ENCODE measurements around the gene PRKCH.
A peak's percentile ranks its signal among the peaks of the same experiment; 100 is the strongest.

Gene PRKCH

DNA sequence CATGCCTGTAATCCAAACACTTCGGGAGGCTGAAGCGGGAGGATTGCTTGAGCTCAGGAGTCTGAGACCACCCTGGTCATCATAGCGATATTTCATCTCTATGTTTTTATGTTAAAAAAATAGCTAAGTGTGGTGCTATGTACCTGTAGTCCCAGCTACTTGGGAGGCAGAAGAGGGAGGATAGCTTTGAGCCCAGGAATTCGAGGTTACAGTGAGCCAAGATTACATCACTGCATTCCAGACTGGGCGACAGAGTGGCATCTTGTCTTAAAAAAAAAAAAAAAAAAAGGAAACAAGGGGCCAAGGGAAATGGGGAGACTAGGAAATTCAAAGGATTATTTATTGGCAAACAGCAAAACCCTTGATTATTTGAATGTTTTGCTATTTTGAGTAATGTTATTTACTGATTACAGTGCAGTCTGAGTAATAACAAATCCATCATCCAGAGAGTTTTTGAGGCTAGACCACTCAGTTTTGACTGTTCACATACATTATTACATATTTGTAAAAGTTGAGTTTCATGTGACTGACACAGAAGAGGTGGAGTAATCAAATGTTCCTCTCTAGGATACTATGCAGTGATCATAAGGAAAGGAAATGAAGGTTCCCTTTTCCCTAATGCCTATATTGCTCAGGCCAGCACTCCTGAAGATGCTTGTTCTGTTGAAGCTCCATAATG lies 40.8 kb downstream of the PRKCH start:
- no peak for DNase-seq (ENCODE audit: low read depth)

DNA sequence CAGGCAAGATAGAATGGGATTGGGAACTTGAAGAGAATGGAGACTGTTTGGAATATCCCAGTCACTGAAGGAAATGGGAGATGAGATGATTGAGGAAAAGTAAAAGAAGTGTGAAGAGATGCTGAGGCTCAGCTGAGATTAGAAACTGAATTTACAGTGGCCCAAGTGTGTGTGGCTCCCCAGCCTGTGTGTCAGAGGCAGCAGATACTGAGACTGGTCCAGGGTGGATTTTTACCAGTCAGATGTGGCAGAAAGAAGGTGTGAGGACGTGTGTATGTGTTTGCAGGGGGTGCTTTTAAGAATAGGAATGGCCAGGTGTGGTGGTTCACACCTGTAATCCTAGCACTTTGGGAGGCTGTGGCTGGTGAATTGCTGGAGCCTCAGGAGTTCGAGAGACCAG lies 42.9 kb downstream of the PRKCH start:
- DNase-seq (ENCODE audit: low read depth), result no peak

DNA sequence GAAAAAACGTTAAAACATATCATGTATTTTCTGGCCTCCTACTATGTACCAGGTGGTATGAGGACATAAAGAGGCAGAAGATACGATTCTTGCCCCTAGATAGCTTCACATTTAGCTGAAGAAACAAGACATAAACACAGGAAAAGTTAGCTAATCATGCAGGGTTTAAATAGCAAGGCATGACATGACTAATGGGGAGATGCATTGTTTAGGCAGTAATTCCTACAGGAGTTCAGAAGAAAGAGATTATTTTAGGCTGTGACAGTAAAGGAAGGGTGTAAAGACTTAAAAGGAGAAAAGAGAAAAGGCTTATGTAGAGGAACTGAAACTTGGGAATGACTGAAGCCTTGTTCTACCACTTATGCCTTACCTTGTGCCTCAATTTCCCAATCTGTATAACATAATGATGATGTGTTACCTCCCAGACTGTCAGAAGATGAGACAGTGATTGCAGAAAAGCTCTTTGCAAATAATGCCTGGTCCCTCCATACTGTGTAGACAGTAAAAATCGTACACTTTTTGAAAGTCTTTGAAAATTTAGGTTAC lies 44.4 kb downstream of the PRKCH start:
- no peak for DNase-seq (ENCODE audit: low read depth)

DNA sequence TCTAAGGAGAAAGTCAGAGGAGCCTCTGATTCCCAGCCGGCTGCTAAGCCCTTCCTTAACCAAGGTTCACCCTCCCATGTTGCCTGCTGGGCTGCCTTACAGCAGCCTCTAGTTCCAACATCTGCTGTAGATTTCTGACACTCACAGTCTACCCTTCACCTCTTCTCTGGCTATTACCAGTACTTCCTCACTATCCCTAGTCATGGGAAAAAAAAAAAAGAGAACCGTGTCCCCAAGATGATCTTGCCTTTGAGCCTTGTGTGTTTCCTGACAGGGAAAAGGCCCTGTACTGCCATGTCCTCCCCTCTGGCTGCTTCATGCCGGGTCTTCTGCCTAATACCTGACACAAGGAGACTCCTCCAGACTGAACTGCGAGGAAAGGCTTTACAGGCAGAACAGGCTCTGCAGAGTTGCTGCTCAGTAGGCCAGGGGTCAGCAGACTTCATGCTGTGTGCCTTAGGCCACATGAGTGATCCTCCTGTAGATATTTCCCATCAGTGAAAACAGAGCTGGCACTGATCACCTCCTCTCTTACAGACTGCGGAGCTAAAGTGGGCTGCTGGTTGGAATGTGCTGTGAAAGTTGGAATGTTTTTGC lies 46.8 kb downstream of the PRKCH start:
- no peak for DNase-seq (ENCODE audit: low read depth)

DNA sequence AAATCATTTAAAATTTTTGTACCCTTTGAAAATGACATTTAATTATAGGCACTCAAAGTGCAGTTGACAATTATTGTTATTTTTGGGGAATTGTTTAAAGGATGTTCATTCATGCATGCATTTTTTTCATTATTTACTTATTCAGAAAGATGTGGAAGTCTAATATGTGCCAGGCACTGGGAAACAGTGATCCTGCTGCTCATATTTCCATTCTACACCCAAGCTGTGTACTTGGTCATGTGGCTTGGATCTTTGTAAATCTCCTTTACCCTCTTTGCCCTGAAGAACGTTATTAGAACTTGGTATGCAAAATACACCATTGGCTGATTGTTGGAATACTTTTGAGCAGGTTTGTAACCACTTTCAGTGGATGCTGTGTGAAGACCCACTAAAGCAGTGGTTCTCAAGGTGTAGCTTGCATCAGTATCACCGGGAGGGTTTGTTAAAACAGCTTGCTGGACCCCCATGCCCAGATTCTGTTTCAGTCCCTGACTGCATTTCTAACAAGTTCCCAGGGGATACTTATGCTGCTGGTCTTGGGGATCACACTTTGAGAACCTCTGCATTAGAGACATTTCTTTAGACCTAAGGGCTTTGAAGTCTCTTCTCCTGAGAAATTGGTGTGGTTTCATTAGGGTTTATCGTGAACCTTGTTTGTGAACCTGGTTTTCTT lies 47.5 kb downstream of the PRKCH start:
- DNase-seq (ENCODE audit: low read depth), result no peak

DNA sequence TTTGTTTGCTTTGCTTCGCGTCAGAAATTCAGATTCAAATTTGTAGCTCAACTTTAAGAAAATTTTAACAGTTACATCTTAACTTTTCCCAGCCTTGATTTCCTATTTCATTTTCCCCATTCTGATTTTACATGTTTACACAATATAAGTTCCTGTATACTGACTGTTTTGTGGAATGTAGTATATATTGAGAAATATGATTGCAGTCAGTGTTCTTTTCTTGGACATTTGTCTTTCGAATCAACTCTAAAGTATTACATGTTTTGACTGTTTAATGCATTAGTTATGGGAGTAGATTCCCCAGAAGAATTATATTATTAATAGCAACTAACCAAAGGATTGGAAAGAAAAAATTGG lies 48.1 kb downstream of the PRKCH start:
- no peak for DNase-seq (ENCODE audit: low read depth)

DNA sequence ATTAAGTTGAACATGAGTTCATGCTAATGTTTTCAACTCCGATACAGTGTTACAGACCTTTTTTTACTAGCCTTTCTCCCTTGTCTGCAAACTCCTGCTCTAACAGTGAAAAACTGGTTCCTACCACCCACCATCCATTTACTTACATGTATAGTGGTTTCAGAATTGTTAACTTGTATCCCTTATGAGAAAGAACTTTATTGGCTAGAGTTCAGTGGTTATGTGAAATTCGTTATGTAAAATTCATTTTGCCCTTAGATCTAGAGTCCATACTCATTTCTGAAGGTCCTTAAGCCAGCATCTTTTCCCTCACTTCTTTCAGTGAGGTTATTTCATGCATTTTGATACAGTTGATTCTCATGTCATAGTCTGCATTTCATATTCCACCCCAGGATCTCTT lies 51.0 kb downstream of the PRKCH start:
- DNase-seq (ENCODE audit: low read depth), result no peak

DNA sequence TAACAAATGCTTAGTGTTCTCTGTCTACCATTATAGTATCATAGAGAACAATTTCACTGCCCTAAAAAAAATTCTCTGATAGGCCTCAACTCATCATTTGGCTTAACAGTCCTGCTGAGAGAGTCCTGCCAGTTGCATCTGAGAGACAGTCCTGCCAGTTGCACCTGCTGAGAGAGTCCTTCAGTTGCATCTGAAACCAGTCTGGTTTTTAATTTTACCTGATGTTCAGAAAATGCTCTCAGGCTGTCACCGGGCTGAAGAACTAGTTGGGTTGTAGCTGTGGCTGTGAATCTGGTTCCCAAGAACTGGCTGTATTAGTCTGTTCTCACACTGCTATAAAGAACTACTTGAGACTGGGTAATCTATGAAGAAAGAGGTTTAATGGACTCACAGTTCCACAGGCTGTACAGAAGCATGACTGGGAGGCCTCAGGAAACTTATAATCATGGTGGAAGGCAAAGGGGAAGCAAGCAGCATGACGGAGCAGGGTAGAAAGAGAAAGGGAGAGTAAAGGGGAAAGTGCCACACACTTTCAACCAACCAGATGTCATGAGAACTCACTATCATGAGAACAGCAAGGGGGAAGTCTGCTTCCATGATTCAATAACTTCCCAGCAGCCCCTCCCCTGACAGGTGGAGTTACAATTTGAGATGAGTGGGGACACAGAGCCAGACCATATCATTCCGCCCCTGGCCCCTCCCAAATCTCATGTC lies 51.6 kb downstream of the PRKCH start:
- no peak for DNase-seq (ENCODE audit: low read depth)

DNA sequence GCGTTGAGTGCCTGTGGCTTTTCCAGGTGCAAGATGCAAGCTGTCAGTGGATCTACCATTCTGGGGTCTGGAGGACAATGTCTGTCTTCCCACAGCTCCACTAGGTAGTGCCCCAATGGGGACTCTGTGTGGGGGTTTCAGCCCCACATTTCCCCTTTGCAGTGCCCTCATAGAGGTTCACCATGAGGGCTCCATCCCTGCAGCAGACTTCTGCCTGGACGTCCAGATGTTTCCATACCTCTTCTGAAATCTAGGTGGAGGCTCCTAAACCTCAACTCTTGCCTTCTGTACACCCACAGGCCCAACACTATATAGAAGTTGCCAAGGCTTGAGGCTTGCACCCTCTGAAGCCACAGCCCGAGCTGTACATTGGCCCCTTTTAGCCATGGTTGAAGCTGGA lies 52.9 kb downstream of the PRKCH start:
- no peak for DNase-seq (ENCODE audit: low read depth)

DNA sequence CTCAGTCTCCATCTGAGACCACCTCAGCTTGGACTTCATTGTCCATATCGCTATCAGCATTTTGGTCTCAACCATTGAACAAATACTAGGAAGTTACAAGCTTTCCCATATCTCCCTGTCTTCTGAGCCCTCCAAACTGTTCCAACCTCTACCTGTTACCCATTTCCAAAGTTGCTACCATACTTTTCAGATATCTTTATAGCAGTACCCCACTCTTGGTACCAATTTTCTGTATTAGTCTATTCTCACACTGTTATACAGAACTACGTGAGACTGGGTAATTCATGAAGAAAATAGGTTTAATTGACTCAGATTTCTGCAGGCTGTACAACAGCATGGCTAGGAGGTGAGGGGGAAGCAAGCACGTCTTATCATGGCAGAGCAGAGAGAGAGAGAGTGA lies 53.8 kb downstream of the PRKCH start:
- no peak for DNase-seq (ENCODE audit: low read depth)

DNA sequence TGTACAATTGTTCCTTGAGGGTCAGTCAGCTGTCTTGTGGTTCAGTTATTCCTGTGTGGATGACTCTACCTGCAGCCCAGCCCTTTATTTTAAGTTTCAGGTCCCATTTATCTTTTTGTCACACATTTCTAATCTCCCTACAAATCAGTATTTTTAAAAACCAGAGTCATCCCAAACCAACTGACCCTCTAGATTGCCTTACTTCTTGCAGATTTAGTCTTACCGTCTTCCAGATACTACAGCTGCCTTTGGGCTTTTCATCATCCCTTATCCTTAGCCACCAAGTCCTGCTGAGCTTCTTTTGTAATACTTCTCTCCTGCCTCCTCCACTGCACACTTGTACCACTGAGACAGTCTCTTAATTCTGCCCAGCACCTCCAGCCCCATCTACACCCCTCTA lies 54.9 kb downstream of the PRKCH start:
- no peak for DNase-seq (ENCODE audit: low read depth)

DNA sequence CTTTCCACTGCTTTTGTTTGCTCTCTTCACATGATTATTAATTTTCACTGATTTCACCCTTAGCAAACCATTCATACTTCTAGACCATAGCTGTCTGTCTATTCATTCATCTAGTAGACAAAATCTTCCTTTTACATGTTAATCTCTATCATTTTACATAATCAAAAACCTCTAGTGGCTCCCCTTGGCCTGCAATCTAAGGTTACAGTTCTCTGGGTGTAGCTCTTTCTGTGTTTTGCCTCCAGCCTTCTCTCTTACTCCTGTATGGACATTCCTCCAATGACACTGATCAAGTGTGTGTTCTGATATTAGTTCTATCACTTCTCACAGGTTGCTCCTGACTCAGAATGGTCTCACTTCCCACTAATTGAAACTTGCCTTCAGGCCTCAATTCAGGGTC lies 56.4 kb downstream of the PRKCH start:
- DNase-seq (ENCODE audit: low read depth), result no peak

DNA sequence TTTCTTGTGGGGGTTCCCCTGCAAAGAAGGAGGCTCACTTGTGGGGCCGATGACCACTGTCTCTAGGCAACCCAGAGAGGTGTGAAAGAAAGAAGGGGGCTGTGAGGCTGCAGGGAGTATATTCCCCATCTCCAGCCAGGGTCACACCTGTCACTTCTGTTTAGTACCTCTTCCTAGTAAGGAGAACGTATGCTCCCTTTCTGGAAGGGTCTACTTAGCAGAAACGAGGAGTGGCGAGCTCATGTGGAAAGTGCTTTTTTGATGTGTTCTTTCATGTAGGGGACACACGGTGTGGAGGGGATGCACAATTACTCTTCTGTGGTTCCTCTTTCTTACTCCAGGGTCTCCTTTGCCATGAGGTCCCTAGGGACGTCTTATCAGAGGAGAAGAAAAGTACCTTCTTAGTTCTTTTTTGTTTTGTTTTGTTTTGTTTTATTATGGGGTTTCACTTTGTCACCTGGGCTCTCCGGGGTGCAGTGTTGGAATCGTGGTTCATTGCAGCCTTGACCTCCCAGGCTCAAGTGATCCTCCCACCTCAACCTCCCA lies 58.3 kb downstream of the PRKCH start:
- DNase-seq (ENCODE audit: low read depth), result no peak

DNA sequence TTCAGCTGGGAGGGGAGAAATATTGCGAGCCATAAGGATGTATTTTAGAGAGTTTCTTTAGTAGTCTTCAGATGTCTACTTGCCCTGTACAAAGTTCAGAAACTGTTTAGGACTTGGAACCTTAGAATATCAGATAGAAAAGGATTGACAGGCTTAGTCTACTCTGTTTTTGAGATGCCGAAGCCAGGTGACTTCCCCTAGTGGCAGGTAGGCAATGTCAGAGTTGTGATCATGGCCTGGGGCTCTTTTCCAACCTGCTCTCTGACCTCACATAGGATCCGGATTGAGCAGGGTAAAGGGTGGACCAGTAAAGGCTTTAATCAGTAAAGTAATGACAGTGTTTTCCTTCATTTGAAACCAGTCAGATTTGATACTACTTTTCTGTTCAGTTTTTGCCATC lies 59.6 kb downstream of the PRKCH start:
- no peak for DNase-seq (ENCODE audit: low read depth)

DNA sequence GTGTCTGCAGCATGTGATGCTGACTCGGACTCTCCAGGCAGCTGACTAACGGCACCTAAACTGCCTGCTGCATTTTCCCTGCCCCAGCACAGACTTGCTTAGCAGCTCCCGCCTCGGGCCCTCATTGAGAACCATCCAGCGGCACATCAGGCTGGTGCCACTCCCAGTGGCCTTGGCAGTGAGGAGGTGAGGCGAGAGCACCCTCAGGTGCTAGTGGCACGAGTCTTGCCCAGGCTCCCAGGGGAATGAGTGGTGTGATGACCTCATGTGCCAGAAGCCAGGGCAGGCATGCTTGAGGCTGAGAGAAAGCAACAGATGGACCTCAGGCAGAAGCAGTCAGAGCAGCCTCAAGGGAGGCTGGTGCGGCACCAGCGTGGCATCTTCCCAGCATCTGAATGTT lies 60.2 kb downstream of the PRKCH start:
- no peak for DNase-seq (ENCODE audit: low read depth)

DNA sequence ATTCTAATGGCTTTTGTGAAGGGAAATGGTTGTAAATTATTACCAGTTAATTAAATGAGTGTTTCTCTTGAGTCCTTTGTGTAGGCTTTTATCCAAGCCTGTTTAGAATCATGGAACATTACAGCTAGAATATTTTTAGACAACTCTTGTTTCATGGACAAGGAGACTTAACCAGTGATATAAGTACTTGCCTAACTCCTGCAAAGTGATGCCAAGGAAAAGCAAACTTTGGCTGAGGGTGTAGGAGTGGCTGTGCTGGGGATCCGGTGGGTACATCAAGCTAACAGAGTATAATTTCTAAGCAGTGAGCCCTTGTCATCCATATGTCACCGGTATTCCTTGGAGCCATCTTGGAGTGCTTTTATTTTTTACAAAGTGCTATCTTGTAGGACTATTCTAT lies 61.5 kb downstream of the PRKCH start:
- no peak for DNase-seq (ENCODE audit: low read depth)

DNA sequence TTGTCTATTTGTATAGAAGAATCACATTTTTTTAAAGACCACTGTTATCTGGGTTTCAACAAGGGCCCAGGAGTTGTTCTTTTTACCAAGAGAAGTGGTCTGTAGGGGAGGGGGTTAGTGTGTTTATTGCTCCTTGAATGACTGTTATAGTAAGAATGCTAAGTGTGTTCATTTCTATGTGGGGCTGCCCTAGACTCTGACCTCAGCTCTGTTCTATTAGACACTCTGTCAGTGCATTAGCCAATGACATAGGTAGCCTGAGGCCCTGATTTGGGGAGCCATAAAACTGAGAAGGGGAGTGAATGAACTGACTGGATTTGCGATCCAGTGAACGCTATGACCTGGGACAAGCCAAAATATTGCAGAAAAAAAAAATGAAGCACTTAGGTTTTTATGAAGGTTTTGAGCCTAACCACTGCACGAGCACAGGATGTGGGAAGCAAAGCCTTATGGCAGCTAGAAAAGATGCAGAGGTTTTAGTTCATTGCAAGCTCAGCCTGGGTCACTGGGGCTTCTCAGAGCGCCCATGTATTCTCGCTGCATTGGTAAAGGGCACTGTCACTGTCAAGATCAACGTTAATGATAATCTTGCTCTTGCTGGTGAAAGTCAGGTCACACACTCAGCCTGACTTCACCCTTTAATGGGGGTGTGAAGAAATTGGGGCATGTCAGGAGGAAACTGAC lies 63.8 kb downstream of the PRKCH start:
- DNase-seq (ENCODE audit: low read depth), result peak; percentile 49

DNA sequence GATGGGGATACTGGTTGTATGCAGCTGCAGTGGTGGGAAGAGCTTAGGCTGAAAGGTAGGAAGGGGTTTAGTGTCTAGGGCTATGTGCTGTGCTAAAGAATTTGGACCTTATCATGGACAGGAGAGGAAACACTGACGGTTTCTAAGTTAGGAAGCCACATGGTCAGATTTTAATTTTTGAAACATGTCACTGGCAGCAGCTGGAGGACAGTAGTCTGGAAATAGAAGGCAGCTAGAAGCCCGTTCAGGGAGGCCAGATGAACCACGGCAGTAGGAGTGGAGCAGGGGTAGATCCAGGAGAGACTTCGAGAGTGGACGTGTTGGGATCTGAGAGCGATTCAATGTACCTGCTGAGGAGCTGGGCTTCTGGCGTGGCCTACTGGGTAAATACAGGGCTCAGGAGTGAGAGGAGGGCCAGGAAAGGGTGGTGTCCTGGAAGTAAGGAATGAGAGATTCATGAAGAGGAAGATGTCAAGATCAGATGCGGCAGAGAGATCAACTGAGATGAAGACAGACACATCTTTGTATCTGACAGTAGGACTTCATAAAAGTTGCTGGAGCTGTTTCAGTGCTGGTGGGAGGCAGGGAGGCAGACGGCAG lies 64.9 kb downstream of the PRKCH start:
- no peak for DNase-seq (ENCODE audit: low read depth)

DNA sequence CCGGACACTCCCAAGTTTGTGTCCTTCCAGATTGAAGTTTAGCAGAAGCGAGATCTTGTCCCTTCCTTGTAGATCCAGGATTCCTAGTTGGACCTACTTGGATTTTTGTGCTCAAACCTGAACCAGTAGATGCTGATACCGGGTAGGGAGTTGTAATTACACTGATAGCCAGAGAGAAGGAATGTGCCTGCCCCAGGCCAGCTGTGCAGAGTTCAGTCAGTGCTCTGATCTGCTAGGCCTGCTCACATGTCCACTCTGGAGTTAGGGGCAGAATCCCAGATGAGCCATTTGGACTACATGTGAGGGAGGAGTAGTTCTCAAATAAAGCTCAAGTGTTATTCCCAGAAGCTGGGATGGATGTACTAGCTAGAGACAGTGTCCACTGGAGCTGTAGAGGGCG lies 65.7 kb downstream of the PRKCH start:
- no peak for DNase-seq (ENCODE audit: low read depth)

DNA sequence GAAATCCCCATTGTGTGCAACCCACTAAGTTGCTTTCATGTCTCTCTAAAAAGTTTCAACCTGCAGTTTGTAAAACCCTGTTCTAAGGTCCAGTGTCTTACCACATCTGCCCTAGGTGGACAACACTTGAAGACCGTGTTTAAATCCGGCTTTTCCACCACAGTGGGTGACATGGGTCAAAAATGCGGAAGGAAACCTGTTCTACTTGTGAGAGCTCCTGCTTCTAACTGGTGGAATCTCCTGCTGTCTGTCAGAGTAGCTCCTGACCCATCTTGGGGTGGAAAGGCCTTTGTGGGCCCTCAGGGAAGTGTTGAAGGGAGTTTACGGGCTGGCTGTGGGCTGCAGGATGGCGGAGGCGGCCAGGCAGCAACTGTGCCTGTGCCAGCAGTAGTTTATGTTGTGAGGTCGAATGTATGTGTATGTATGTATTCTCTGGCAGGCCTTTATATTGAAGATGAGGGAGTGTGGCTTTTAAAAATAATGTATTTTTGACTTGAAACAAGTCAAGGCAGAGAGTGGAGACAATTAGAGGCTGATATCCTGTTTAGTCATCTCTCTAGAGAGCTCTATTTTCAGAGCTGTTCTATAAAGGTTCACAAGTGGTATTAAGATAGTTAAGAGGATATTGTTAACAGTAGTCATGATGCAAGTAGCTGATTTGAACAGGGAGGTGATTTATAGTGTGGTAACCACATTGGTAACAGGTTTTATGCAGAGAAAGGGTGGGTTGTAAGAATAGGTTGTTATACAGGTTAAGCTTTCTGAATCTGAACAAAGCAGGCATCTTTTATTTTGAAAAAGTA lies 67.0 kb downstream of the PRKCH start:
- no peak for DNase-seq (ENCODE audit: low read depth)

Measured in T follicular helper cell (primary cell).